Fibroblast of lung (primary cell): ENCODE results near the gene GLRA1. TPM values are rescaled to one million over a fixed set of nuclear protein-coding genes. Genes with fewer than 3 reads are reported as not detected.

ENCODE experiments used
- DNase-seq, 2 donors: peaks; one replicate each; pipeline versions ENCODE4 v3.0.0 to v3.0.0-alpha.2; 2010; ENCODE audit warnings: low read depth in 2 of 2
- H2AFZ ChIP-seq: 2 replicates; pipeline ENCODE4 v1.5.1; 2012; ENCODE audit warnings: low read length, control low read depth, inconsistent platforms
- H3K27ac ChIP-seq: 2 replicates; pipeline ENCODE4 v1.5.1; 2011; ENCODE audit warnings: low read length, control low read depth; ENCODE audit not compliant: insufficient read depth
- H3K27me3 ChIP-seq: 2 replicates; pipeline ENCODE4 v1.5.1; 2011; ENCODE audit warnings: mild to moderate bottlenecking, low read length; ENCODE audit not compliant: control insufficient read depth, insufficient read depth
- H3K36me3 ChIP-seq: 2 replicates; pipeline ENCODE4 v1.5.1; 2011; ENCODE audit warnings: low read length; ENCODE audit not compliant: control insufficient read depth, insufficient read depth
- H3K4me1 ChIP-seq: 2 replicates; pipeline ENCODE4 v1.5.1; 2011; ENCODE audit warnings: low read length; ENCODE audit not compliant: control insufficient read depth, insufficient read depth; ENCODE audit errors: extremely low read depth
- H3K4me2 ChIP-seq: 2 replicates; pipeline ENCODE4 v1.5.1; 2011; ENCODE audit warnings: low read length, control low read depth; ENCODE audit not compliant: insufficient read depth; ENCODE audit errors: extremely low read depth
- H3K4me3 ChIP-seq, 4 experiments: fragments of 200-600 bp in 1 of 4; sonication (generic) in 1 of 4; replicated peaks in 1 of 4; 2 replicates each; pipeline ENCODE4 v1.5.1; 2011 to 2016; ENCODE audit warnings: low read length in 4 of 4, low read depth in 3 of 4, mild to moderate bottlenecking in 3 of 4, control low read depth in 2 of 4, inconsistent platforms in 1 of 4, mixed read lengths in 1 of 4; ENCODE audit not compliant: insufficient read depth in 1 of 4; ENCODE audit errors: control extremely low read depth in 1 of 4
- H3K79me2 ChIP-seq: 2 replicates; pipeline ENCODE4 v1.5.1; 2012; ENCODE audit warnings: mild to moderate bottlenecking, low read length, inconsistent platforms; ENCODE audit not compliant: control insufficient read depth, insufficient read depth
- H3K9ac ChIP-seq: 2 replicates; pipeline ENCODE4 v1.5.1; 2011; ENCODE audit warnings: mild to moderate bottlenecking, low read length, control low read depth; ENCODE audit not compliant: insufficient read depth
- H3K9me3 ChIP-seq: 2 replicates; pipeline ENCODE4 v1.5.1; 2012; ENCODE audit warnings: low read depth, low read length; ENCODE audit not compliant: control insufficient read depth, insufficient read depth
- H4K20me1 ChIP-seq: 2 replicates; pipeline ENCODE4 v1.5.1; 2011; ENCODE audit warnings: low read length; ENCODE audit not compliant: control insufficient read depth, insufficient read depth; ENCODE audit errors: extremely low read depth
- EZH2 ChIP-seq: IDR thresholded peaks from 2 replicates; pipeline ENCODE4 v1.5.1; 2012; ENCODE audit warnings: low read length, control low read depth, mild to moderate bottlenecking; ENCODE audit errors: missing control alignments
- polyA plus RNA-seq, 2 donors: library from polyadenylated mRNA; depleted of rRNA in 1 of 2; stranded (reverse) in 1 of 2; unstranded in 1 of 2; fragments of >200 nt; gene quantifications; 2 replicates each; pipeline ENCODE4 v1.2.1, GENCODE V29; 2011 to 2012; ENCODE audit warnings: missing spikeins in 1 of 2
- total RNA-seq: library from RNA; depleted of rRNA; stranded (reverse); fragments of >200 nt; gene quantifications from 2 replicates; pipeline ENCODE4 v1.2.1, GENCODE V29; 2014
- TF ChIP-seq, protein P1 (sequence below), 2 donors: IDR thresholded peaks in 1 of 2; conservative IDR thresholded peaks in 1 of 2; 1 replicate in 1 of 2; 2 replicates in 1 of 2; pipeline ENCODE4 v1.5.1; 2011 to 2012; ENCODE audit warnings: low read length in 2 of 2, control low read depth in 1 of 2, inconsistent platforms in 1 of 2, low read depth in 1 of 2, mild to moderate bottlenecking in 1 of 2

Gene GLRA1
- total and polyA plus RNA-seq, 2 donors (not counting 1 experiment from before 2014, with no cell fraction given), result not detected

DNA sequence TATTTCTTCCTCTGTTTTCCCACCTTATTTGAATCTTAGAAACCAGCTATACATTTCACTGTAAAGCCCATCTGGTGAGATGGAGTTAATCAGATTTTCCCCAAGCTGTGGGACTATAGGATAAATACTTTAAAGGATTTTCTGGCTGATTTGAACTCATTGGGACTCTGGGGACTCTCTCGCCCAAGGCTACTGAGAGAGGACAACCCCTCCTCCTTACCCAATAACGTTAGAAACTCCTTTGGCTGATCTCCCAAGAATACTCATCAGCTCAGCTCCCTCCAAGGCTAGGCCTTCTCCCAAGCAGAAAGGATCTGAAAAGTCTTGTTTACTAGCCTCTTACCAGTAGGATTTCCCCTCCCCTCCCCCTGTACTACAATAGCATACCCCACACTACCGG is 1.5 kb upstream of the GLRA1 start:
- H4K20me1 ChIP-seq, result no peaks in the 10 kb centered on the region
- H3K9ac ChIP-seq, result no peak overlapping the region
- H3K27ac ChIP-seq, result no peak overlapping the region
- no peak for DNase-seq
- H3K4me1 ChIP-seq, result no peaks in the 10 kb centered on the region
- H3K9me3 ChIP-seq, result no peaks in the 10 kb centered on the region
- no peaks in the 10 kb centered on the region for H3K27me3 ChIP-seq
- TF ChIP-seq EZH2, result no peak
- TF ChIP-seq, protein P1, sequence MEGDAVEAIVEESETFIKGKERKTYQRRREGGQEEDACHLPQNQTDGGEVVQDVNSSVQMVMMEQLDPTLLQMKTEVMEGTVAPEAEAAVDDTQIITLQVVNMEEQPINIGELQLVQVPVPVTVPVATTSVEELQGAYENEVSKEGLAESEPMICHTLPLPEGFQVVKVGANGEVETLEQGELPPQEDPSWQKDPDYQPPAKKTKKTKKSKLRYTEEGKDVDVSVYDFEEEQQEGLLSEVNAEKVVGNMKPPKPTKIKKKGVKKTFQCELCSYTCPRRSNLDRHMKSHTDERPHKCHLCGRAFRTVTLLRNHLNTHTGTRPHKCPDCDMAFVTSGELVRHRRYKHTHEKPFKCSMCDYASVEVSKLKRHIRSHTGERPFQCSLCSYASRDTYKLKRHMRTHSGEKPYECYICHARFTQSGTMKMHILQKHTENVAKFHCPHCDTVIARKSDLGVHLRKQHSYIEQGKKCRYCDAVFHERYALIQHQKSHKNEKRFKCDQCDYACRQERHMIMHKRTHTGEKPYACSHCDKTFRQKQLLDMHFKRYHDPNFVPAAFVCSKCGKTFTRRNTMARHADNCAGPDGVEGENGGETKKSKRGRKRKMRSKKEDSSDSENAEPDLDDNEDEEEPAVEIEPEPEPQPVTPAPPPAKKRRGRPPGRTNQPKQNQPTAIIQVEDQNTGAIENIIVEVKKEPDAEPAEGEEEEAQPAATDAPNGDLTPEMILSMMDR (conservative IDR thresholded peaks at IDR 0.05 in 1 of 2, IDR thresholded peaks at IDR 0.05 in 1 of 2; ENCODE audit: low read depth in 1 of 2, low read length in 2 of 2), result no peak
- H3K4me2 ChIP-seq, result no peak overlapping the region
- H2AFZ ChIP-seq, result no peak overlapping the region
- no peaks in the 10 kb centered on the region for H3K36me3 ChIP-seq
- no peaks in the 10 kb centered on the region for H3K79me2 ChIP-seq
- H3K4me3 ChIP-seq, result no peak overlapping the region

DNA sequence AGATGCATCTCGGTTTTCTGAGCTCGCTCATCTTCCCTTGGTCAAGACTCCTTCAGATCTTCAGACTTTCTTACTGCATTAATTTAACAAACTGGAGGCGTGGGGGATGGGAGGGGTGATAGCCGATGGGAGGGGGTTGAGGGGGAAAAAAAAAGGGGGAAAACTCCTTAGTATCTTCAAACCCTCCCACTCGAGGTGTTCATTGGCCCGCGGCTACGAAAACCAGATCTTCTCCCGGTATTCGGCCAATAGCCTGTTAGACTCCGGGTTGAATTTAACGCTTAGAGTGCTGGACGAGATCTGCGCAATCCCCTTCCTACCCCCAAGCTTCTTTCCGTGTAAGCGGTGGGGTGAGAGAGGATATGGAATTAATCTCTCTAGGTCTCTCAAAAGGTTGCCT is 689 bp upstream of the GLRA1 start:
- no peak overlapping the region for H3K27ac ChIP-seq
- H4K20me1 ChIP-seq, result no peaks in the 10 kb centered on the region
- H3K27me3 ChIP-seq, result no peaks in the 10 kb centered on the region
- no peak overlapping the region for H2AFZ ChIP-seq
- no peaks in the 10 kb centered on the region for H3K36me3 ChIP-seq
- H3K4me1 ChIP-seq, result no peaks in the 10 kb centered on the region
- H3K9me3 ChIP-seq, result no peaks in the 10 kb centered on the region
- H3K4me3 ChIP-seq, result no peak overlapping the region
- no peak for DNase-seq
- TF ChIP-seq, protein P1 (conservative IDR thresholded peaks at IDR 0.05 in 1 of 2, IDR thresholded peaks at IDR 0.05 in 1 of 2; ENCODE audit: low read depth in 1 of 2, low read length in 2 of 2), result no peak
- TF ChIP-seq EZH2, result no peak
- H3K79me2 ChIP-seq, result no peaks in the 10 kb centered on the region
- H3K9ac ChIP-seq, result no peak overlapping the region
- no peak overlapping the region for H3K4me2 ChIP-seq

DNA sequence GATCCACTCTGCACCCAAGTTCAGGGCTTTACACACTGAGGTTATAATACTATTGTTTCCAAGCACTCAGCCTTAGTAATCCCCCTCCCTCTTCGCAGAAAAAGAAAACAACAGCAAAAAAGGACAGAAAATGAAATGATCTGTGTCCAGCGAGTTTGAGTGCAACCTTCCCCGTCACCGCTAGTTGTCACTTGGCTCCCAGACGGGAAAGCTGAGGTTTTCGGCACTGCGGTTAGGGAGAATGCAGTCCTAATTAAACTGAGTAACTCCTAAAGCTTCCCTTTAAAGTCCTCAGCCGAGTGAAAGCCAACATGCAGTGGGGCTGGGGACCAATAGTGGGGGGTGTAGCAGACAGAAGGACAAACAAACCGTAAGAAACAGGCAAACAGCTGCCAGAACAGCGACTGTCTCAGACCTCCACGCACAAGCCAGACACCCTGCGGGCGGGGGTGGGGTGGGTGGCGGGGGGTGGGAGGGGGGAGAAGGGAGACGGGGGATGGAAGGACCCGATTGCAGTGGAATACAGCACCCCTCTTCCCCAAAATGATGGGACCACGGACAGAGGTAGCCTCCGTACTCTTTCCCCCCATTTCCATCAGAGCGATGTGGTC is 680 bp downstream of the GLRA1 start:
- DNase-seq, result no peak

More for the DNA sequence above, 680 bp downstream of the GLRA1 start:
- no peaks in the 10 kb centered on the region for H3K4me1 ChIP-seq
- no peaks in the 10 kb centered on the region for H3K79me2 ChIP-seq
- no peak overlapping the region for H3K9ac ChIP-seq
- no peak overlapping the region for H2AFZ ChIP-seq
- no peak for TF ChIP-seq EZH2
- TF ChIP-seq, protein P1 (conservative IDR thresholded peaks at IDR 0.05 in 1 of 2, IDR thresholded peaks at IDR 0.05 in 1 of 2; ENCODE audit: low read depth in 1 of 2, low read length in 2 of 2), result no peak
- no peaks in the 10 kb centered on the region for H3K36me3 ChIP-seq
- no peak overlapping the region for H3K4me2 ChIP-seq
- H3K9me3 ChIP-seq, result no peaks in the 10 kb centered on the region
- H3K27me3 ChIP-seq, result no peaks in the 10 kb centered on the region
- H3K4me3 ChIP-seq, result no peak overlapping the region
- no peaks in the 10 kb centered on the region for H4K20me1 ChIP-seq
- H3K27ac ChIP-seq, result no peak overlapping the region
